Measurements from ENCODE around the gene ZBTB7C.

- TF ChIP-seq CTCF (conservative IDR thresholded peaks at IDR 0.05; ENCODE audit: low read length) (no peak), EZH2phosphoT487 (IDR thresholded peaks at IDR 0.05; ENCODE audit: borderline replicate concordance, low read depth, low read length) (no peak)
Observed at GRCh38 chr18:48126240-48126639, 282.9 kb downstream of the ZBTB7C start.

All from OCI-LY7 (cell line).